Stimulated activated CD4-positive, alpha-beta T cell treated with anti-CD3 and anti-CD28 coated beads, Interleukin-4, amount 100 ng/mL, for 48 hours (primary cell): ENCODE results near the gene TMEM200B.
A peak's percentile ranks its signal among the peaks of the same experiment; 100 is the strongest.
"Not testable (repeated sequence)": the region's sequence is repeated elsewhere in the genome, so short reads cannot be mapped to it uniquely, and the experiment has no call there.

Experiments
- DNase-seq, 2 donors: peaks; one replicate each; pipeline ENCODE4 v3.0.0-alpha.2; 2020; ENCODE audit warnings: low read depth in 2 of 2

The TMEM200B gene

DNA sequence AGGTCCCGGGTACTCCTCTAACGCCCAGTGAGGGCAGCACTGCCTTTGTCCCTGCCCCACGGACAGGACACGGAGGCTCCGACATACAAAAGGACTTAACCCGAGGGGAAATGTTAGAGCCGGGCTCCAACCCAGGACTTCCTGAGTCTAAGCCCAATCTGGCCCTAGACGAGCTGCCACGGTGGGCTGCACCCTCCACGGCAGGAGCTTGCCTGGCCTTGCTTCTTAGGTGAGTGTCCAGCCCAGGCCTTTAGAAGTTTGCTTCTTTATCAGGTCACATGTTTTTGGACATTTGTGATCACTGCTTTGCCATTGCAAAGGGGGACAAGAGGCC lies 11.0 kb upstream of the TMEM200B start:
- DNase-seq, result no peak

DNA sequence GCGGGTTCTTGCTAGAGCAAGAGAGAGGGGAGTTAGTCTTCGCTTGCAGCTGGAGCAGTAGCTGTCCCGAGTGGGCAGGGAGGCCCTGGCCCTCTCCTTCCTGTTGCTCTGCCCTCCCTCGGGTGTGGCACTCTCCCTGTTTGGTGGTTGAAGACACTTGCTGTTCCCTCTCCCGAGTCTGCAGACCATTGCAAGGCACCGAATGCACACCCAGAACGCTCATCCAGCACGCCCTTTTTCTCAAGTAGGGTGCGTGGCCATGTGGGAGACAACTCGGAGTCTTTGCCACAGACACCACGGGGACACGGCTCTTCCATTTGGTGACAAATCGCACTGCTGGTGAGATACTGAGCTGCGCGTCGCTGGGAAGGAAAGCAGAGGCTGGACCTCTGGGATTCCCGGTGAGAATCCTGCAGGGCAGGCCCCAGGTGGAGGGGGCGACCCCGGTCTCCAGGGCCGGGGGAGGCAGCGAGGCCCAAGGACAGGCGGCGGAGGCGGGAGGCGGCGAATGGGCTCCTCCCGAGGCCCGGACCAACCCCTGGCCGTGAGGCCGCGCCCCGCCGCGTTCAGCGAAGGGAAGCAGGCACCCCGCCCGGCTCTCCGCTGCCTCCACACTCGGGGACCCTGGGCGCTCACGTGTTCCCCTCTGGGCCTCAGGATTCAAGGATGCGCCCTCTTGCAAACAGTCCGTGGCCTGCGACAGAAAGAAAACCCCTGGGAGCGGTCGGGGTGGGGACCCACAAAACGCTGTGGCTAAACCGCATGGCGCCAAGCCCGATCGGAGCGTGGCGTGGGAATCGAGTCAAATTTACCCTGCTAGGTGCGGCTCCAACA lies 10.4 kb upstream of the TMEM200B start:
- DNase-seq, result no peak

DNA sequence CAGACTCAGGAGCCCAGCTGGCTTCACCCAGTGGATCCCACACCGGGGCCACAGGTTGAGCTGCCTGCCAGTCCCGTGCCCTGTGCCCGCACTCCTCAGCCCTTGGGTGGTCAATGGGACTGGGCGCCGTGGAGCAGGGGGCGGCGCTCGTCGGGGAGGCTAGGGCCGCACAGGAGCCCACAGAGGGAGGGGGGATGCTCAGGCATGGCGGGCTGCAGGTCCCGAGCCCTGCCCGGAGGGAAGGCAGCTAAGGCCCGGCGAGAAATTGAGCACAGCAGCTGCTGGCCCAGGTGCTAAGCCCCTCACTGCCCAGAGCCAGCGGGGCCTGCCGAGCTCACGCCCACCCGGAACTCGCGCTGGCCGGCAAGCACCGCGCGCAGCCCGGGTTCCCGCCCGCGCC lies 7.4 kb upstream of the TMEM200B start:
- DNase-seq, result not testable (repeated sequence)

DNA sequence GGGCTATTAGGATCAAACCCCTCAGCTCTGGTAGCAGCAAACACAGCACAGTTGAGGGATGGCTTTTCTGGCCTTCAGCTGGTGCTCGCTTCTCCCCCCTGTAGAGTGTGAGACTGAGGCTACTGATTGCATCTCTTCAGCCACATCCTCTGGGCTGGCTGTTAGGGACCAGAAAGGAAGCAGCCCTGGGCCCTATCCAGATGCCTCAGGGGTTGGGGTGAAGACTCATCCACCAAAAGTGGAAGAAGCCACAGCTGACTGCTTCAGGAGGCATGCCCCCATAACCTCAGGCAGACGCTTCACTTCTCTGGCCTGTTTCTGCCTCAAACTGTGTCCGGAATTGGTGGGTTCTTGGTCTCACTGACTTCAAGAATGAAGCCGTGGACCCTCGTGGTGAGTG lies 6.2 kb upstream of the TMEM200B start:
- no peak for DNase-seq

DNA sequence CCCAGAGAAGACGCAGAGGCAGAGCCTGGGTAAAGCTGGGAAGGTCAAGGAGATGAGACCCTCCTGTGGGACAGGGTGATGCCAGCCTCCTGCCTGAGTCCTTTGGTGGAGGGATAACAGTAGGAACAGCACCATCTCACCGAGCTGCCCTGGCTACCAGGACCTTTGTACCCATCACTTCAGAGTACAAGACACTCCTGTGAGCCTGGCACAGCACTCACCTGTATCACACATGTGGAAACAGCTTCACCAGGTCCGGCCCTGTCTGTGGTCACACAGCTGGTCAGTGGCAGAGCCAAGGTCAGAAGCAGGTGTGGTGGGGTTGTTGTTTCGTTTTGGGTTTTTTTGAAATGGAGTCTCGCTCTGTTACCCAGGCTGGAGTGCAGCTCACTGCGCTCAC lies 5.0 kb upstream of the TMEM200B start:
- DNase-seq, result no peak

DNA sequence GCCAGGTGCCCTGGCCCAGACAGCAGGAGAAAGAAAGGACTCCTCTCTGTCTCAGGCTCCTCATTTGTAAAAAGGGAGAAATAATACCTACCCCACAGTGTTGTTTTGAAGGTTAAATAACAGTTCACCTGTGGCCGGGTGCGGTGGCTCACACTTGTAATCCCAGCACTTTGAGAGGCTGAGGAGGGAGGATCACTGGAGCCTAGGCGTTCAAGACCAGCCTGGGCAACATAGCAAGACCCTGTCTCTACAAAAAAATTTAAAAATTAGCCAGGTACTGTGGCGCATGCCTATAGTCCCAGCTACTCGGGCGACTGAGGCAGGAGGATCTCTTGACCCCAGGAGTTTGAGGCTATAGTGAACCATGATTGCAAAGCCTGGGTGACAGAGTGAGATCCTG lies 2.5 kb upstream of the TMEM200B start:
- no peak for DNase-seq

DNA sequence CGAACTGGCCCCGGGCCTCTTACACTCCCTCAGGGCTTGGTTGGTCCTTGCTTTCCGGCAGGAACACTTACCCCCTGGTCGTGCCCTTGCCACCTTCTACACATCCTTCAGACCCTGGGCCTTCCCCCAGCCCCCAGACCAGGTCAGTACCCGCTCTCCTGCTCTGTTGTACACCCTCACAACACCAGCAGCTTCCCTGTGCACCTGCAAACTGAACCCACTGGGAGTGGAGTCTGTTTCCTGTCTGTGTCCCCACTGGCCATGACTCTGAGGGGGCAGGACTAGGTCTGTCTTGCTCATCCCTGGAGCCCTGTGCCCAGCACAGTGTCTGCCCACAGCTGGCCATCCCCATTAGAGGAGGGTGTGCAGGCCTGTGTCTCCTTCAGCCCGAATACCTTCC lies 2.1 kb upstream of the TMEM200B start:
- no peak for DNase-seq

DNA sequence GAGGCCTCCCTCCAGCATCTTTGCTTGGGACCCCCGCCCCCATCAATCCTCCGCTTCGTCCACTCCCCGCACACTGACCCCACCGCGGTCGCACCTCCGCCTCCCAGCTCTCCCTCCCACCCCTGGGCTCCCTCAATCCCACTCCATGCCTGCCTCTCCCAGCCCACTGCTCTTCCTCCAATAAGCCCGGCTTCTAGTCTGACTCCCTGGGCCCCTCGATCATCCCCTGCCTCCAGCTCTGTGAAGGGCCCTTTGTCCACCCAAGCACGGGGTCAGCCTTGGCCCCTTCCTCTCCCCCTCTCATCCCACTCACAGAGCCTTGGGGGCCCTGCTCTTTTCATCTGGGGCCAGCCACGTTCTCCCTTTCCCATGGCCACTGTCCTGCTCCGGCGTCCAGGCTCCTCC lies 1.5 kb upstream of the TMEM200B start:
- no peak for DNase-seq

DNA sequence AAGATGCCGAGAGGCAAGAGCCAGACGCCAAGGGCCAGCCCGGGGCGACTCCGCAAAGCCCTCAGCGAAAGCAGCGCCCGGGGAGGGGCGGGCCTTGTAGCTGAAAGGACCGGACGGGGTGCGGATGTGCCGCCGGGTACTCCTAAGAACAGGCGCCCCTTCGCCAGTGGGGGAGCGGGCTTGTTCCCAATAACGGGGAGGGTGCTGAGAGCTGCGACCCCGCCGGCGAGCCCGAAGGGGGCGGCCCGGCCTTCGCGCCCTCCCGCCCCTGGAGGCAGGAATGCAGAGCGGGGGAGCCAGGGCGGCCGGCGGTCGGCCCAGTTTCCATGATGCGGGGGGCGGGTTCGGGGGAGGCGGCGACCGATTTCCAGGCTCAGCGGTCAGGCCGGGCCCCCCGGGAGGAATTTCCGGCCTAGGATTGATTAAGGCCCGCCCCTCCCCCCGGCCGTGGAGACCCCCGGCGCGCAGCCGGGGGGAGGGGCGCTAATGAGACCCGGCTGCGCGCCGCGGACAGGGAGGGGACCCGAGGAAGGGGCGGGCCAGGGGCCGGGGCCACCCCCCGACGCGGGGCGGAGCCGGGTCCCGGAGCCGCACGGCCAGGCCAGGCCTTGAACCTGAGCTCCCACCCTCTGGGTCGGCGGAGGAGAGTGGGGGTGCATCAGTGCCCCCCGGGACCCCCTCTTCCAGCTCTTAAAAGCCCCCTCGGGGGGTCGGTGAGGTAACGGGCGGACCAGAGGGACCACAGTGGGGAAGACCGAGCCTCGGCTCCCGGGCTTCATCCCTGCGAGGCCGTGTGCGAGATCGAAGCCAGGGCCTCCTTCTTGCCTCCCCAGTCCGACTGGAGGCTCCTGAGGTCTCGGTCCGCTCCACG lies 898 bp upstream of the TMEM200B start:
- DNase-seq, result peak; percentile 57 to 68

DNA sequence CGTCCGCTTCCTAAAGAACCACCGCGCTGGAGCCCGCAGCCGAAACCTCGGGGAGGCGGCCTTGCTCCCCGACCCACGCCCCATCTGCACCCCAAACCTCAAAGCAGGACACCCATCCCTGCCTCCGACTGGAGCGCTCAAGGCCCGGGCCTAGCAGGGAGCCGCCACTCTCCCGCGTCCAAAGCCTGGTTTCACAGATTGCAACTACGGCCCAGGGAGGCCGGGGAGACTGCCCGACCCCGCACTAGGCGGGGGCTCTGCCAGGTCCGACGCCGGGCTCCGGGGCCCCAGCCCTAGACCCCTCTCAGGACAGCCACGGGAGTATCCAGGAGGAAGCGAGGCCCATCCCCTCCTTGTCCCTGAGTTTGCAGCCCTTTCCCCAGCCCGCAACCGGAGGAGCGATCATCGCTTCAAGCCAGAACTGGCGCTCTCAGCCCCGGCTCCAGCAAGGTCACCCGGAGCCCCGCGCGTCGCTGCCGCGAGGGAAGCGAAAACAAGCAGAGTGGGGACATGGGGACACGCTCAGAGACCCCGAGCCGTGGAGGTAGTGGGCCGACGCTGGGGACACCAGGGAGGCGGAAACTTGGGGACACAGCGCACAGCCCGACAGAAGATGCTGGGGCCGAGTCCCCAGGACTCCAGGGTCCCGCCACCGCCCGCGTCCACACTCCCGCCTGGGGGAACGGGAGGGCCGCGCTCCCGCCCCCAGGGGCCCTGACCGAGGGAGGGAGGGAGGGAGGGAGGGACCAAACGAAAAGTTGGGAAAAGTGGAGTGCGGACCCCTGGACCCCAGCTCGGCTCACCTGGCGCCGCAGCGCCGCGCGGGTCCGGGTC lies 433 bp downstream of the TMEM200B start:
- DNase-seq, result peak in 1 of 2 donors; percentile 30

DNA sequence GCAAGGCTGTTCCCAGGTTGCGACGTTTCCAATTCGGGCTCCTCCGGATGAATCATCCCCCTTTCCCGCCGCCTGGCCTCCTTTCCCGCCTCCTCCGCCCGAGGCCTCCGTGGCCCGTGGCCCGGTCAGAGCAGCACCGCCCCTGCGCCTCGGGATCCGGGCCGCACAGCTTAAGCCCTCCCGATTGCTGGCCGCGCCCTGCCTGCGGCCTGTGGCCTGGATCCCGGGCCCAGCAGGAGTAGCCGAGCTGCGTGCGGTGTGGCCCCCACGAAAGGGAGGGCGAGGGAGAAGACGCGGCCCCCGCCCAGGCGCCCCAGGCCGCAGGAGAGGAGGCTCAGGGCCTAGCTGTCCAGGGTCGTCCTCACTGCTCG lies 1.0 kb downstream of the TMEM200B start:
- DNase-seq, result no peak

DNA sequence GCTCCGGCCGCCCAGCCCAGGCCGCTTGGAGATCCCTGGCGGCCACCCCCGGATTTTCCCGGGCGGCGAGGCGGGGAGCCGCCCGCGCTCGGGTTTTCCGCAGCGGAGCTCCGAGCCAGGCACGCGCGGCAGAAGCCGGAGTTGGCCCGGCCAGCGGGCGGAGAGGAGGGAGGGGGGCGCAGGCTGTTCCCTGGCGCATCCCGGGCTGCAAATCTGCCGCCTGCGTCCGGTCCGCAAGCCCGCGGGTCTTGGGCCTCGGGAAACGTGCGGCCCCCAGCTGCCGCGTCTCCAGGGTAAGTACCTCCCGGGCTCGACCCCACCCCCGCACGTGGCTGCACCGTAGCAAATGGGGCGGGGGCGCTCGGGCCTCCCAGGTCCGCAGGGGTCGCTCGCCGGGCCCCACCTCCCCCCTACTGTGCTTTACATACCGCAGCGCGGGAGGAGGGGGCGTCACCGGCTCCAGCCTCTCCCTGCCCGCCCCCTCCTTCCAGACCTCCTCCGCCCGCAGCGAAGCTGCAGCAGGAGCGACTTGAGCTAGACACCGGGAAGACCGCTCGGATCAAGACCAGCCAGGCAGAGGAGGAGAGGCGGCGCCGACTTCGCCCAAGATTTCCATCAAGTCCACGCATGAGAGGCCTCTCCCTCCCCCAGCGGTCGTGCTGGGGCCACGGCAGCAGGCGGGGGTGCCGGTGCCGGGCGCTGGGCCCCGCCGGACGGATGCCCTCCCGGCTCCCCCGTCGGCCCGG lies 1.6 kb downstream of the TMEM200B start:
- DNase-seq, result no peak

DNA sequence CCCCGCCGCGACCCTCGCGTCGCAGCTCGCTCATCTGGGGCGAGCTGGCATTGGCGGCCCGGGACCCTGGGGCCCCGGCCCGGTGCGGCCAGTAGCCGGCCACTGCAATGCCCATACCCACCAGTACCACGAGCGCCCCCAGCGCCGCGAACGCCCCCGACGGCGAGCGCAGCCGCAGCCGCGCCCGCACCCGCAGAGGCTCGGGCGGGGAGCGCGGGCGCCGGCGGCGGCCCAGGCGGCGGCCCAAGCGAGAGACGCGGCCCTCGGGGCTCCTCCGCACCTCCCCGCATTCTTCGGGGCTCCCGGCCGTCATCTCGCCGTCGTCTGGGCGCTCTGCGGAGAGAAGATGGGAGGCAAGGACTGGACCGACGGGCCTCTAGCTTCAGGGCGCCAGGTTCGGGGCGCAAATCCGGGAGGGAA lies 2.2 kb downstream of the TMEM200B start:
- no peak for DNase-seq

DNA sequence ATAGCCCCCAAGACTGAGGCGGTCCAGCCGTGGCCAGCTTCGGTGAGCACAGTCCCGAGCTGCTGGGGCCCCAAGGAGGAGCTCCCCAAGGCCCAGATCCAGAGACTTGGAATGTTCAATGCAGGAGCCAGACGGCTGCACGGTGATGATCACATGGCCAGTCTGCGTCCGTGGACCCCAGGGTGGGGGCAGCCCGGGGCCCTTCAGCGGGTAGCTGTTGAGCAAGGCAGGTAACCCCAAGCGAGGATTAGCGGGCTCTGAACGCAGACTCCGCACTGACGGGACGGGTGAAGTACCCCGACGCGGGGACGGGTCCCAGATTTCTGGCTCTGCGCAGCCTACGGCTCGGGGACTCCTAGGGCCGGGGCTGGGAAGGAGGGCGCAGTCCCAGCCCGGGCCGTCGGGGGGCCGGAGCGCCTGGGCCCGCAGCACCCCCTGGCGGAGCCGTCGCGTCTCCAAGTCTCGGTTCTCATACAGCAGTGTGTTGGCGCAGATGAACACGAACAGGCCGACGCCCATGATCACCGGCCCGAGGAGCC lies 2.7 kb downstream of the TMEM200B start:
- DNase-seq, result peak; percentile 61 to 66

DNA sequence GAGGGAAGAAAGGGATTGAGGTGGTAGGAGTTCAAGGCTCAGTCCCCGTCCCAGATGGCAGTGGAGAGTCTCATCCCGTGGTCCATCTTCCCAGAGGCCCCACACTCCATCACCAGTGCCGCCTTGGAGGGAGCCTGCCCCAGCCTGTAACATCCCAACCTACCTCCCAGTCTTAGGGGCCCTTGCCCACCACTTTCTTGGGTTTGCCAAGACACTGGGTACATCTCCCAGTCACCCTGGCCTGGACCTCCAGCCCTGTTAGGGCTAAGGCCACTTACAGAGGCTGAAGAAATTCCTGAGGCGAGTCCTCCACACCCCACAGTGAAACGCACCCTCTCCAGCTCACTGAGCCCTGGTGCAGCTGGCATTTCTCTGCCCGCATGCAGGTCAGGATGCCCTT lies 3.3 kb downstream of the TMEM200B start:
- DNase-seq, result no peak

DNA sequence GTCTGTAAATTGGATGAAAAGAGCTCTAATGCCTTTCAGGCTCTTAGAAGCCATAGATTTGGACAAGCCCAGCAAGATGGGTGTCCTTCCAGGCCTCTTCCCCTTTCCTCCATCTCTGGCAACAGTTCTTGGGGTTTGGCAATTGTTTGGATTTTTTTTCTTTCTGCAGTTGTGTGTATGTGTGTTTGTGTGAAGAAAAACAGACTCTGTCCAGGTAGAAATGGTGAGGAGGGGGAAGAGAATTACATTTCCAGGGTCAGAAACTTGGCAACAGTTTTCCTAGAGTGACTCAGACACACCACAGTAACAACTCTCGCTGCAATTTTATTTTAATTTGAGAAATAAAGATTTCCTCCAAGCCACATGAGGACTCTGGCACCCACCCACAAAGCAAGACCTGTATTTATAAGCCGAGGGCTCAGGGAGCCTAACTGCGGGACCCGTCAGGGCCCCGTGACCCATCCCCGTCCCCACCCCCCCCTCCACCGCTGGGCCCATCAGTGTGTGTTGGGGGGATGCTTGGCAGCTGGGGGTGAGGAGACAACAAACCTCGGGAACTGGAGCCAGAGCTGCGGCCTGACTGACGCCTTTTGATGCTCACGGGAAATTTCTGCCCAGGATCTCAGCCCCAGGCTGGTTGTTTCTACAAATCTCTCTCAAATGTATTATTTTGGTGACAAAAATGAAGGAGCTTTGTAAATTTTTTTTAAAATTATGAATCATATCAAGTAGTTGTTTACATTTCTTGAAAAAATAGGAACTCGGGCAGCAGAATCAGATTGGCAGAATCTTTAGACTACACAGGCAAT lies 4.4 kb downstream of the TMEM200B start:
- DNase-seq, result no peak

DNA sequence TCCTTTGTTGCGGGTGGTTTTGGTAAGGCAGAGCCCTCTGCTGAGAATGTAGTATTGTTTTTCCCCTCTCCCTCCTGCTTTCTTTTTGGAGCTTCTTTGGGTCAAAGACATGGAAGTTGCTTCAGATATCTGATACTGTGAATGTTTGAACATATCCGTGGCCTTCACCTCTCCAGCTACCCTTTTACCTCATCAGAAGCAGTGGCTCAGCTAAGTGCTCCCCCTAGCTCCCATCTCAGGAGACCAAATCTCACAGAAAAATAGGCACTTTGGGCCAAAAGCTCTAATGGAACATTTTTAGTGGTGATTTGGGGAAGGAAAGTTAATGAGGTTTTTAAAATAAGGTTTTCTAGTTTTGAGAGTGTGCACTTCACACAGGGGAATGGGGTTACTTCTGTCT lies 6.3 kb downstream of the TMEM200B start:
- no peak for DNase-seq

DNA sequence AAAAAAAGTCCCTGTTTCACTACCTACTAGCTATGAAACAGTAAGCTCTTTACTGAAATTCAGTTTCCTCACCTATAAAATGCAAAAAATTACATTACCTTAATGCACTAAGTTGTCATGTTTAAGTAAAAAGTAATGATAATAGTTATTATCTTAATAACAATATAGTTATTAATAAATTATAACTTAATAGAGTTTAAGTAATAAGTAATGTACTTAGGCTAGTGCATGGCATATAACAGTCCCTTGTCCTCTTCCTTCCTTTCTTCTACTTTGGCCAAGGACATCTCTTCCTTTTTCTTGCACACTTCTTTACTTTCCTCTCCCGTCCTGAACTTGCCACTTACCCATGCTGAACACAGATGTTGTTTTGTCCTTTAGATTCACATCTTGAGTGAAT lies 9.0 kb downstream of the TMEM200B start:
- no peak for DNase-seq

DNA sequence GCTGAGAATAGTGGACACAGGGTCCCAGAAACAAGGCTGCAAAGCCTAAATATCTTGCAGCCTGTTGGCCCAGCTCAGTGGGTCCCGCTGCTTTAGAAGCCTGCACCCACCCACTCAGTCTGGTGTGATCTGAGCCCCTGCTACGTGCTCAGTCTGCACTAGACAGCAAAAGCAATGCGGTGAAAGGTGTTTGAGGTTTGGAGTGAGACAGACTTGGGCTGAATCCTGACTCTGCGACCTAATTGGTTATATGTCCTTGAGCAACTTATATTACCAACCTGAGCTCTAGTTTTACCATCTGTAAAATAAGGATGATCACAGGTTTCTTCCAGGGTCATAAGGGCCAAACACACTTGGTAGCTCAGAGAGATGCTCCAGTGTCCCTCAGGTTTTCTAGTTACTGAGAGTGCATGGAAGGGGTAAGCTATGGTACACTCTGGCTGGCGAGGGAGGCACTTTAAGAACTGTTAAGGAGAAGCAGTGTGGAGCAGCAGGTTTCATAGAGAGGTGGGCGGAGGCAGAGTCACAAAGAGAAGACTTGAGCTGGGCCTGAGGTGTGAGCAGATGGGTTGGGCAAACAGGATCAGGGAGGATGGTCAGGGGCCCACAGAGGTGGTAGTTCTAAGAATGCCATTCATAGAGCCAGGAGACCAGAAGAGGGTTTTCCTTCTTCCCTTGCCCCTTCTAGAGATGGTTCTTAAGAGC lies 10.1 kb downstream of the TMEM200B start:
- no peak for DNase-seq
